Right lobe of liver (tissue), 4 donors: Measurements from ENCODE around the gene CD226.

Experiments used
- CTCF ChIP-seq, 4 donors: fragments of 200-600 bp in 3 of 4; fragments of 450-650 bp in 1 of 4; IDR thresholded peaks; one replicate each; pipeline versions ENCODE4 v1.5.1 to v1.8.0; 2016 to 2022; ENCODE audit warnings: antibody characterized with exemption in 4 of 4, mild to moderate bottlenecking in 2 of 4
- POLR2A ChIP-seq: fragments of 450-650 bp; IDR thresholded peaks from one replicate; pipeline ENCODE4 v1.6.1; 2017; ENCODE audit warnings: antibody characterized with exemption, mild to moderate bottlenecking
- donor health status: DM: no; HTN: no; CAD: no.
- donor health status: DM: no; HTN: no; CAD: no.
- donor health status: DM: no; HTN: yes; CAD: no.

GRCh38 chr18:69871363-69871762 lies 76.3 kb downstream of the CD226 start:
- TF ChIP-seq CTCF (IDR thresholded peaks at IDR 0.05): no peak
- TF ChIP-seq POLR2A: no peak
